Heart left ventricle (tissue), 13 donors: Measurements from ENCODE around the gene WDR12.

ENCODE experiments used
- POLR2A ChIP-seq, 2 donors: fragments of 450-650 bp; IDR thresholded peaks; one replicate each; pipeline ENCODE4 v1.6.1; 2017; ENCODE audit warnings: antibody characterized with exemption in 2 of 2, mild to moderate bottlenecking in 2 of 2, moderate library complexity in 2 of 2
- TF ChIP-seq, protein P1 (sequence below), 12 donors: fragments of 200-600 bp; sonication (generic) in 4 of 12; IDR thresholded peaks; one replicate each; pipeline versions ENCODE4 v1.5.0 to v1.8.0; 2018 to 2022; ENCODE audit warnings: antibody characterized with exemption in 12 of 12, mild to moderate bottlenecking in 5 of 12
- donor health status: ischemic (EF 13 %, LVEDD 7.1; RV severe dilation, severe dysfunction).
- donor health status: DM: no; HTN: yes; CAD: no.
- donor health status: DM: no; HTN: no; CAD: no.
- donor health status: ischemic (EF 25% LVEDD 6.9; RV normal size, moderate dysfunction).
- donor health status: ischemic (EF 25% LVEDD 5.7; RV mildly dilated, moderate dysfunction).
- donor health status: ischemic (EF 35%, LVEDD 5.7; RV mildly dilated, moderate dysfunction).
- donor health status: nonischemic (EF 11% LVEDD 7.7; RV severe dilation, severe dysfunction).
- donor health status: DM: yes; HTN: yes; CAD: no.
- donor health status: PGD.
- donor health status: ischemic (EF 29% LVEDD 5.4; RV normal size, mild dysfunction).
- donor health status: nonischemic (EF 23%, LVEDD 6.1; RV moderate dilation, normal function).

DNA sequence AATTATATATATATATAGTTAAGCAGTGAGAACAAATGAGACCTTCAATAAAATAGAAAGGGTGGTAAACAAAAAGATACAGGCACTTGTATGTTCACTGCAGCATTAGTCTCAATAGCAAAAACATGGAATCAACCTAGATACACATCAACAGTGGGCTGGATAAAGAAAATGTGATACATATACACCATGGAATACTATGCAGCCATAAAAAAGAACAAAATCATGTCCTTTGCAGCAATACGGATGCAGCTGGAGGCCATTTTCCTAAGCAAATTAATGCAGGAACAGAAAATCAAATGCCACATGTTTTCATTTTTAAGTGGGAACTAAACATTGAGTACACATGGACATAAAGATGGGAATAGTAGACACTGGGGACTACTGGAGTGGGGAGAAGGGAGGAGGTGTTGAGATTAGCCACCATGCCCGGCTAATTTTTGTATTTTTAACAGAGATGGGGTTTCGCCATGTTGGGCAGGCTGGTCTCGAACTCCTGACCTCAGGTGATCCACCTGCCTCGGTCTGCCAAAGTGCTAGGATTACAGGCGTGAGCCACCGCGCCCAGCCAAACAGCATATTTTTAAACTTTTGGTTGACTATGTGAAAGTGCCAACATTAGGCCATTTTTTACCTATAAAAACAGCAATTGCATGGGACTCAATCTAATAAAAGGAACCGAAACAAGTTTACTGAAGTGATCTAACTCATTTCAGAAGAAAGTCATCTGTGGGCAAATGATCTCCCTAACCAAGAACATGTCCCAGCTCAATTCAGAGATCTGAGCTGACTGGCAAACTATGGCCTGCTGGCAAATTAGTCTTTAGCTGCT lies 63.6 kb downstream of the WDR12 start:
- TF ChIP-seq, protein P1, sequence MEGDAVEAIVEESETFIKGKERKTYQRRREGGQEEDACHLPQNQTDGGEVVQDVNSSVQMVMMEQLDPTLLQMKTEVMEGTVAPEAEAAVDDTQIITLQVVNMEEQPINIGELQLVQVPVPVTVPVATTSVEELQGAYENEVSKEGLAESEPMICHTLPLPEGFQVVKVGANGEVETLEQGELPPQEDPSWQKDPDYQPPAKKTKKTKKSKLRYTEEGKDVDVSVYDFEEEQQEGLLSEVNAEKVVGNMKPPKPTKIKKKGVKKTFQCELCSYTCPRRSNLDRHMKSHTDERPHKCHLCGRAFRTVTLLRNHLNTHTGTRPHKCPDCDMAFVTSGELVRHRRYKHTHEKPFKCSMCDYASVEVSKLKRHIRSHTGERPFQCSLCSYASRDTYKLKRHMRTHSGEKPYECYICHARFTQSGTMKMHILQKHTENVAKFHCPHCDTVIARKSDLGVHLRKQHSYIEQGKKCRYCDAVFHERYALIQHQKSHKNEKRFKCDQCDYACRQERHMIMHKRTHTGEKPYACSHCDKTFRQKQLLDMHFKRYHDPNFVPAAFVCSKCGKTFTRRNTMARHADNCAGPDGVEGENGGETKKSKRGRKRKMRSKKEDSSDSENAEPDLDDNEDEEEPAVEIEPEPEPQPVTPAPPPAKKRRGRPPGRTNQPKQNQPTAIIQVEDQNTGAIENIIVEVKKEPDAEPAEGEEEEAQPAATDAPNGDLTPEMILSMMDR (IDR thresholded peaks at IDR 0.05), result no peak
- TF ChIP-seq POLR2A (IDR thresholded peaks at IDR 0.05), result no peak
